ENCODE measurements around the gene NTN4. TPM values are rescaled to one million over a fixed set of nuclear protein-coding genes. Genes with fewer than 3 reads are reported as not detected.

NTN4 gene
- total and polyA plus RNA-seq, 8 donors = 14.6 to 63.9 (median 21.1) TPM

- H3K4me3 ChIP-seq = no peak overlapping the region
- WGBS, 2 donors = 76 to 78% methylated on average over 4 of the region's 4 CpGs
- FAIRE-seq (no peak), DNase-seq (no peak), ATAC-seq (no peak)
- TF ChIP-seq CTCF (IDR thresholded peaks at IDR 0.05) = no peak
- H3K27me3 ChIP-seq = no peaks in the 10 kb centered on the region
- H3K4me1 ChIP-seq = no peaks in the 10 kb centered on the region
- intact Hi-C loops (cut with DNase I) = no loop called here
- no peaks in the 10 kb centered on the region for H3K9me3 ChIP-seq
- H3K27ac ChIP-seq = no peak overlapping the region
- no peaks in the 10 kb centered on the region for H3K36me3 ChIP-seq
Observed at GRCh38 chr12:95774311-95775045, 16.1 kb downstream of the NTN4 start.

- Histone ChIP-seq H3K36me3 (no peaks in the 10 kb centered on the region), H3K27ac (no peak overlapping the region), H3K4me3 (no peak overlapping the region), H3K4me1 (no peaks in the 10 kb centered on the region), H3K9me3 (no peaks in the 10 kb centered on the region), H3K27me3 (no peaks in the 10 kb centered on the region)
- 95 to 99% methylated on average over 6 of the region's 6 CpGs for WGBS, 2 donors
- no peak for ATAC-seq
- FAIRE-seq = no peak
- TF ChIP-seq CTCF (IDR thresholded peaks at IDR 0.05) = no peak
- DNase-seq = no peak
- intact Hi-C loops (cut with DNase I) = no loop called here
Observed at GRCh38 chr12:95773320-95773719, 17.2 kb downstream of the NTN4 start.

GRCh38 chr12:95767703-95768102 is 22.9 kb downstream of the NTN4 start:
- Histone ChIP-seq H3K4me1 (peaks cover 10 to 26% (median 11%) of the 10 kb centered on the region in 3 donors), H3K27me3 (no peaks in the 10 kb centered on the region), H3K4me3 (no peak overlapping the region), H3K9me3 (no peaks in the 10 kb centered on the region), H3K36me3 (no peaks in the 10 kb centered on the region), H3K27ac (no peak overlapping the region)
- intact Hi-C loops (cut with DNase I) = no loop called here
- no peak for TF ChIP-seq CTCF (IDR thresholded peaks at IDR 0.05)
- FAIRE-seq = no peak
- ATAC-seq = peak in 1 of 4 donors; percentile 31
- DNase-seq = no peak
- WGBS, 2 donors = 78 to 83% methylated on average over 6 of the region's 6 CpGs

GRCh38 chr12:95766356-95767019 is 24.1 kb downstream of the NTN4 start:
- no peak overlapping the region for H3K27ac ChIP-seq
- WGBS, 2 donors = 39 to 52% methylated on average over 7 of the region's 7 CpGs

More at GRCh38 chr12:95766356-95767019, 24.1 kb downstream of the NTN4 start:
- Histone ChIP-seq H3K36me3 (no peaks in the 10 kb centered on the region), H3K4me3 (no peak overlapping the region), H3K27me3 (no peaks in the 10 kb centered on the region), H3K4me1 (peaks cover 11 to 31% (median 15%) of the 10 kb centered on the region in 3 donors), H3K9me3 (no peaks in the 10 kb centered on the region)
- TF ChIP-seq CTCF (IDR thresholded peaks at IDR 0.05) = no peak
- ATAC-seq = peak in 1 of 4 donors; percentile 11
- intact Hi-C loops (cut with DNase I) = no loop called here
- FAIRE-seq = no peak
- no peak for DNase-seq

All from pancreas (tissue), 10 donors.